ENCODE data around the gene MBL2. TPM values are rescaled to one million over a fixed set of nuclear protein-coding genes. Genes with fewer than 3 reads are reported as not detected.

The MBL2 gene
- polyA plus RNA-seq, 1 donor from 2014 or later, result not detected

GRCh38 chr10:52771534-52772445 is 794 bp downstream of the MBL2 start:
- Histone ChIP-seq H4K20me1 (ENCODE audit: insufficient read depth) (no peaks in the 10 kb centered on the region), H3K9ac (ENCODE audit: low read length) (no peak overlapping the region), H3K79me2 (replicated peaks; ENCODE audit: insufficient read depth, low read length) (no peaks in the 10 kb centered on the region), H3K9me2 (ENCODE audit: insufficient read depth, low read length) (no peaks in the 10 kb centered on the region), H3K4me3 (ENCODE audit: low read length) (no peak overlapping the region), H3F3A (ENCODE audit: insufficient read depth, low read length, poor library complexity, severe bottlenecking) (no peaks in the 10 kb centered on the region), H3K9me3 (ENCODE audit: low read length) (no peaks in the 10 kb centered on the region), H2AFZ (ENCODE audit: low read depth, low read length) (no peak overlapping the region), H3K27ac (ENCODE audit: low read length) (no peak overlapping the region), H3K36me3 (ENCODE audit: insufficient read depth, low read length) (no peaks in the 10 kb centered on the region), H3K27me3 (ENCODE audit: insufficient read depth, low read depth, low read length) (no peaks in the 10 kb centered on the region), H3K4me2 (ENCODE audit: low read length) (no peak overlapping the region)
- no peak for TF ChIP-seq EZH2 (IDR thresholded peaks at IDR 0.05; ENCODE audit: borderline replicate concordance, insufficient read depth, low read length, poor library complexity, severe bottlenecking)
- TF ChIP-seq SMC3 (conservative IDR thresholded peaks at IDR 0.05; ENCODE audit: poor library complexity), result no peak
- no peak for TF ChIP-seq POLR2AphosphoS5 (IDR thresholded peaks at IDR 0.05)
- no peak for TF ChIP-seq TAF1 (IDR thresholded peaks at IDR 0.05; ENCODE audit: low read depth)
- no peak for TF ChIP-seq EP300 (conservative IDR thresholded peaks at IDR 0.05; ENCODE audit: poor library complexity, severe bottlenecking)
- no peak for TF ChIP-seq MXI1 (conservative IDR thresholded peaks at IDR 0.05; ENCODE audit: poor library complexity, severe bottlenecking)
- no peak for TF ChIP-seq REST (IDR thresholded peaks at IDR 0.05; ENCODE audit: borderline replicate concordance)
- TF ChIP-seq, protein P1, sequence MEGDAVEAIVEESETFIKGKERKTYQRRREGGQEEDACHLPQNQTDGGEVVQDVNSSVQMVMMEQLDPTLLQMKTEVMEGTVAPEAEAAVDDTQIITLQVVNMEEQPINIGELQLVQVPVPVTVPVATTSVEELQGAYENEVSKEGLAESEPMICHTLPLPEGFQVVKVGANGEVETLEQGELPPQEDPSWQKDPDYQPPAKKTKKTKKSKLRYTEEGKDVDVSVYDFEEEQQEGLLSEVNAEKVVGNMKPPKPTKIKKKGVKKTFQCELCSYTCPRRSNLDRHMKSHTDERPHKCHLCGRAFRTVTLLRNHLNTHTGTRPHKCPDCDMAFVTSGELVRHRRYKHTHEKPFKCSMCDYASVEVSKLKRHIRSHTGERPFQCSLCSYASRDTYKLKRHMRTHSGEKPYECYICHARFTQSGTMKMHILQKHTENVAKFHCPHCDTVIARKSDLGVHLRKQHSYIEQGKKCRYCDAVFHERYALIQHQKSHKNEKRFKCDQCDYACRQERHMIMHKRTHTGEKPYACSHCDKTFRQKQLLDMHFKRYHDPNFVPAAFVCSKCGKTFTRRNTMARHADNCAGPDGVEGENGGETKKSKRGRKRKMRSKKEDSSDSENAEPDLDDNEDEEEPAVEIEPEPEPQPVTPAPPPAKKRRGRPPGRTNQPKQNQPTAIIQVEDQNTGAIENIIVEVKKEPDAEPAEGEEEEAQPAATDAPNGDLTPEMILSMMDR (IDR thresholded peaks at IDR 0.05; ENCODE audit: poor library complexity, severe bottlenecking), result no peak
- TF ChIP-seq RAD21 (conservative IDR thresholded peaks at IDR 0.05), result no peak

DNA sequence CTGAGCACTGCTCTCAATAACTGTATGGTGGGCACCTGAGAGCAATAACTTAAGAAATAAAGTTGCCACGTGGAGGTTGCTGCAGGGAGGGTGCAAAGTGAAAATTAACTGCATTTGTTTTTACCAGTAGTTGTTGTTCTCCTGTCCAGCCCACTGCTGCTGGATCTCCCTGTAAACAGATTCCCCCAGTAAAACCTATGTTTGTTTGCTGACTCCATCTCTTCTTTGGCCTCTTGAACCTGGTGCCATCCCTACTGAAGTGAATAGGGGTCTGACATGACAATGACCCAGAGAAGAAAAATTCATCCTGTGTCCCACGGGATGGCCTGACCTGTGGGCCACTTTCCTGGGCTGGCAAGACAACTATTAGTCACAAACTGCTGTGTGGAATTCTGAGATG is 1.7 kb downstream of the MBL2 start:
- no peak overlapping the region for H2AFZ ChIP-seq (ENCODE audit: low read depth, low read length)
- H3F3A ChIP-seq (ENCODE audit: insufficient read depth, low read length, poor library complexity, severe bottlenecking), result no peaks in the 10 kb centered on the region
- H3K27ac ChIP-seq (ENCODE audit: low read length), result no peak overlapping the region
- no peaks in the 10 kb centered on the region for H3K9me2 ChIP-seq (ENCODE audit: insufficient read depth, low read length)
- H3K9ac ChIP-seq (ENCODE audit: low read length), result no peak overlapping the region
- no peaks in the 10 kb centered on the region for H4K20me1 ChIP-seq (ENCODE audit: insufficient read depth)
- H3K9me3 ChIP-seq (ENCODE audit: low read length), result no peaks in the 10 kb centered on the region
- H3K4me2 ChIP-seq (ENCODE audit: low read length), result no peak overlapping the region
- H3K4me3 ChIP-seq (ENCODE audit: low read length), result no peak overlapping the region
- TF ChIP-seq RAD21 (conservative IDR thresholded peaks at IDR 0.05) (no peak), EZH2 (IDR thresholded peaks at IDR 0.05; ENCODE audit: borderline replicate concordance, insufficient read depth, low read length, poor library complexity, severe bottlenecking) (no peak), REST (IDR thresholded peaks at IDR 0.05; ENCODE audit: borderline replicate concordance) (no peak), EP300 (conservative IDR thresholded peaks at IDR 0.05; ENCODE audit: poor library complexity, severe bottlenecking) (no peak), POLR2AphosphoS5 (IDR thresholded peaks at IDR 0.05) (no peak), MXI1 (conservative IDR thresholded peaks at IDR 0.05; ENCODE audit: poor library complexity, severe bottlenecking) (no peak), TAF1 (IDR thresholded peaks at IDR 0.05; ENCODE audit: low read depth) (no peak), SMC3 (conservative IDR thresholded peaks at IDR 0.05; ENCODE audit: poor library complexity) (no peak)
- TF ChIP-seq, protein P1 (IDR thresholded peaks at IDR 0.05; ENCODE audit: poor library complexity, severe bottlenecking), result no peak
- no peaks in the 10 kb centered on the region for H3K36me3 ChIP-seq (ENCODE audit: insufficient read depth, low read length)
- no peaks in the 10 kb centered on the region for H3K79me2 ChIP-seq (replicated peaks; ENCODE audit: insufficient read depth, low read length)
- no peaks in the 10 kb centered on the region for H3K27me3 ChIP-seq (ENCODE audit: insufficient read depth, low read depth, low read length)

All from neural cell (in vitro differentiated cells).